ENCODE measurements around the gene IGFL4. TPM values are rescaled to one million over a fixed set of nuclear protein-coding genes. Genes with fewer than 3 reads are reported as not detected.

The IGFL4 gene
- total RNA-seq, 2 donors from 2014 or later, result not detected

- DNase-seq (ENCODE audit: low spot score), result no peak
- intact Hi-C loops (cut with DNase I), result loop anchor here (2.0 kb wide), 2 partner anchors 106 to 182 kb away; no protein-coding TSS in a partner anchor
- Histone ChIP-seq H3K36me3 (no peaks in the 10 kb centered on the region), H3K9me3 (no peaks in the 10 kb centered on the region), H3K27ac (no peak overlapping the region), H3K4me3 (no peak overlapping the region), H3K27me3 (replicated peaks; ENCODE audit: insufficient read depth) (no peaks in the 10 kb centered on the region), H3K4me1 (replicated peaks) (no peaks in the 10 kb centered on the region)
- 43% methylated on average over 2 of the region's 2 CpGs for WGBS
- TF ChIP-seq CTCF (IDR thresholded peaks at IDR 0.05) (no peak), POLR2A (IDR thresholded peaks at IDR 0.05) (no peak), POLR2AphosphoS5 (IDR thresholded peaks at IDR 0.05) (no peak)
These were observed 41.9 kb upstream of the IGFL4 start for GRCh38 chr19:46082728-46083050.

GRCh38 chr19:46081928-46082727 lies 41.3 kb upstream of the IGFL4 start:
- TF ChIP-seq POLR2A (IDR thresholded peaks at IDR 0.05), result no peak
- peak; percentile 42 for TF ChIP-seq POLR2AphosphoS5 (IDR thresholded peaks at IDR 0.05)
- TF ChIP-seq CTCF (IDR thresholded peaks at IDR 0.05), result peak; percentile 33 to 81 (median 74)
- no peaks in the 10 kb centered on the region for H3K27me3 ChIP-seq (replicated peaks; ENCODE audit: insufficient read depth)
- H3K36me3 ChIP-seq, result no peaks in the 10 kb centered on the region
- H3K4me3 ChIP-seq, result no peak overlapping the region
- DNase-seq (ENCODE audit: low spot score), result peak; percentile 25
- no peaks in the 10 kb centered on the region for H3K4me1 ChIP-seq (replicated peaks)
- 48% methylated on average over 4 of the region's 4 CpGs for WGBS
- H3K9me3 ChIP-seq, result no peaks in the 10 kb centered on the region
- H3K27ac ChIP-seq, result no peak overlapping the region
- intact Hi-C loops (cut with DNase I), result loop anchor here (2.0 kb wide), 2 partner anchors 107 to 183 kb away; no protein-coding TSS in a partner anchor

- intact Hi-C loops (cut with DNase I), result no loop called here
- 61% methylated on average over 3 of the region's 3 CpGs for WGBS
- Histone ChIP-seq H3K27ac (no peak overlapping the region), H3K4me3 (no peak overlapping the region), H3K4me1 (replicated peaks) (no peaks in the 10 kb centered on the region), H3K27me3 (replicated peaks; ENCODE audit: insufficient read depth) (no peaks in the 10 kb centered on the region), H3K36me3 (no peaks in the 10 kb centered on the region), H3K9me3 (no peaks in the 10 kb centered on the region)
- TF ChIP-seq CTCF (IDR thresholded peaks at IDR 0.05) (no peak), POLR2A (IDR thresholded peaks at IDR 0.05) (no peak), POLR2AphosphoS5 (IDR thresholded peaks at IDR 0.05) (no peak)
- no peak for DNase-seq (ENCODE audit: low spot score)
These were observed 39.8 kb upstream of the IGFL4 start for GRCh38 chr19:46080561-46080960.

- Histone ChIP-seq H3K4me1 (replicated peaks) (no peaks in the 10 kb centered on the region), H3K4me3 (no peak overlapping the region), H3K27me3 (replicated peaks; ENCODE audit: insufficient read depth) (no peaks in the 10 kb centered on the region), H3K36me3 (no peaks in the 10 kb centered on the region), H3K9me3 (no peaks in the 10 kb centered on the region), H3K27ac (no peak overlapping the region)
- DNase-seq (ENCODE audit: low spot score), result no peak
- WGBS, result 59% methylated on average over 7 of the region's 7 CpGs
- intact Hi-C loops (cut with DNase I), result no loop called here
- TF ChIP-seq POLR2AphosphoS5 (IDR thresholded peaks at IDR 0.05), result no peak
- no peak for TF ChIP-seq POLR2A (IDR thresholded peaks at IDR 0.05)
- no peak for TF ChIP-seq CTCF (IDR thresholded peaks at IDR 0.05)
These were observed 38.8 kb upstream of the IGFL4 start for GRCh38 chr19:46079576-46079975.

Measured in prostate gland (tissue), 2 donors.